GM12873 (cell line): Measurements from ENCODE around the gene NFE2L1.

Experiments
- CTCF ChIP-seq: IDR thresholded peaks from 2 replicates; pipeline ENCODE4 v1.5.1; 2012; ENCODE audit warnings: low read depth, mild to moderate bottlenecking, moderate library complexity, low read length, control low read depth; ENCODE audit not compliant: insufficient read depth; ENCODE audit errors: missing control alignments

NFE2L1 gene

GRCh38 chr17:48060249-48060648 lies 12.1 kb downstream of the NFE2L1 start:
- TF ChIP-seq CTCF = no peak

- no peak for TF ChIP-seq CTCF
Observed at GRCh38 chr17:48062273-48062672, 14.1 kb downstream of the NFE2L1 start.

GRCh38 chr17:48064638-48065037 lies 16.5 kb downstream of the NFE2L1 start:
- no peak for TF ChIP-seq CTCF

- TF ChIP-seq CTCF = no peak
Observed at GRCh38 chr17:48066192-48066591, 18.0 kb downstream of the NFE2L1 start.

DNA sequence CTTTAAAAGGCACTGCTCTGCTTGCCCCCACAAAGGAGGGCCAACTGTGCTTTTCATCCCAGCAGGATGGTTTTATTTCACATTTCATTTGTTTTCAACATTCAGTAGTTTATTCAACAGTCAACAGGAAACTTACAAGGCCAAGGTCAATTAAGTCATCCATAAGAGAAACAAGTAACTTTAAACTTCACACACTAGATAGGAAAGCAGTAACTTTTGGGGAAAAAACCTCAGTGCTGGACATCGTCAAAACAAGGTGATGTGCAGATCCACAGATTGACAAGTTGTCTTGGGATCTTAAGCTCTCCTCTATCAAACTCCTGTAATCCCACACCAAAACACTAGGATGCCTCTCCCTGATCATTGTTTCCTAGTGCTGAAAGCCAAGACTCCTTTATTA lies 18.5 kb downstream of the NFE2L1 start:
- no peak for TF ChIP-seq CTCF

- TF ChIP-seq CTCF = no peak
Observed at GRCh38 chr17:48067245-48067644, 19.1 kb downstream of the NFE2L1 start.

GRCh38 chr17:48068491-48068961 lies 20.4 kb downstream of the NFE2L1 start:
- peak; percentile 58 for TF ChIP-seq CTCF
